Measurements from ENCODE around the gene MYO1C.
"Not testable (repeated sequence)": the region's sequence is repeated elsewhere in the genome, so short reads cannot be mapped to it uniquely, and the experiment has no call there.

Gene MYO1C

GRCh38 chr17:1420981-1421380 lies 71.5 kb downstream of the MYO1C start:
- Histone ChIP-seq H2AFZ (ENCODE audit: insufficient read depth, low read length, poor library complexity) (no peak overlapping the region), H3K27ac (ENCODE audit: low read depth, low read length) (no peak overlapping the region), H3K23ac (ENCODE audit: low read length) (no peak overlapping the region), H3K79me1 (ENCODE audit: low read length) (no peaks in the 10 kb centered on the region), H4K12ac (ENCODE audit: low read depth, low read length) (no peak overlapping the region), H2BK120ac (ENCODE audit: insufficient read depth, low read length, poor library complexity) (no peak overlapping the region), H3K36me3 (ENCODE audit: control insufficient read depth in 1 of 2, insufficient read depth in 2 of 2, low read length in 2 of 2) (peaks cover 22 to 43% of the 10 kb centered on the region in 2 experiments), H3K4me3 (ENCODE audit: low read depth, low read length) (no peak overlapping the region), H4K8ac (ENCODE audit: low read depth, low read length) (no peak overlapping the region), H3K4me2 (ENCODE audit: low read length) (no peak overlapping the region), H2BK12ac (ENCODE audit: low read length) (no peak overlapping the region), H3K27me3 (ENCODE audit: insufficient read depth, low read length) (no peaks in the 10 kb centered on the region), H3K9ac (ENCODE audit: low read length) (no peak overlapping the region), H3K9me3 (ENCODE audit: insufficient read depth, low read depth, low read length) (no peaks in the 10 kb centered on the region), H3K4me1 (ENCODE audit: control insufficient read depth in 1 of 2, insufficient read depth in 2 of 2, low read length in 2 of 2) (no peaks in the 10 kb centered on the region), H4K91ac (ENCODE audit: low read depth, low read length) (no peak overlapping the region), H3K18ac (ENCODE audit: low read length) (no peak overlapping the region), H2BK5ac (ENCODE audit: low read depth, low read length, poor library complexity) (no peak overlapping the region), H3K4ac (ENCODE audit: low read depth, low read length) (no peak overlapping the region), H3K14ac (ENCODE audit: low read length) (no peak overlapping the region), H3K79me2 (ENCODE audit: control insufficient read depth, insufficient read depth, low read length, poor library complexity) (peaks cover 2% of the 10 kb centered on the region), H2AK5ac (ENCODE audit: low read length) (no peak overlapping the region)
- WGBS (ENCODE audit: extremely low coverage, insufficient coverage, insufficient read length), result no CpG with 5 or more reads among the region's 2 CpGs
- no peak for DNase-seq

GRCh38 chr17:1420163-1420562 lies 72.3 kb downstream of the MYO1C start:
- H4K12ac ChIP-seq (ENCODE audit: low read depth, low read length), result no peak overlapping the region
- H3K9ac ChIP-seq (ENCODE audit: low read length), result no peak overlapping the region
- no peak overlapping the region for H2BK5ac ChIP-seq (ENCODE audit: low read depth, low read length, poor library complexity)
- no peaks in the 10 kb centered on the region for H3K9me3 ChIP-seq (ENCODE audit: insufficient read depth, low read depth, low read length)
- H3K27ac ChIP-seq (ENCODE audit: low read depth, low read length), result no peak overlapping the region
- H4K91ac ChIP-seq (ENCODE audit: low read depth, low read length), result no peak overlapping the region
- no peaks in the 10 kb centered on the region for H3K79me1 ChIP-seq (ENCODE audit: low read length)
- H3K27me3 ChIP-seq (ENCODE audit: insufficient read depth, low read length), result no peaks in the 10 kb centered on the region
- WGBS (ENCODE audit: extremely low coverage, insufficient coverage, insufficient read length), result no CpG with 5 or more reads among the region's 11 CpGs
- H3K4me3 ChIP-seq (ENCODE audit: low read depth, low read length), result no peak overlapping the region
- no peak for DNase-seq
- H3K36me3 ChIP-seq (ENCODE audit: control insufficient read depth in 1 of 2, insufficient read depth in 2 of 2, low read length in 2 of 2), result peaks cover 15 to 34% of the 10 kb centered on the region in 2 experiments
- H3K79me2 ChIP-seq (ENCODE audit: control insufficient read depth, insufficient read depth, low read length, poor library complexity), result no peaks in the 10 kb centered on the region
- H3K4me1 ChIP-seq (ENCODE audit: control insufficient read depth in 1 of 2, insufficient read depth in 2 of 2, low read length in 2 of 2), result no peaks in the 10 kb centered on the region
- H3K23ac ChIP-seq (ENCODE audit: low read length), result no peak overlapping the region
- H3K18ac ChIP-seq (ENCODE audit: low read length), result no peak overlapping the region
- H2BK12ac ChIP-seq (ENCODE audit: low read length), result no peak overlapping the region
- no peak overlapping the region for H2AFZ ChIP-seq (ENCODE audit: insufficient read depth, low read length, poor library complexity)
- H2AK5ac ChIP-seq (ENCODE audit: low read length), result no peak overlapping the region
- H4K8ac ChIP-seq (ENCODE audit: low read depth, low read length), result no peak overlapping the region
- H2BK120ac ChIP-seq (ENCODE audit: insufficient read depth, low read length, poor library complexity), result no peak overlapping the region
- H3K4ac ChIP-seq (ENCODE audit: low read depth, low read length), result no peak overlapping the region
- no peak overlapping the region for H3K14ac ChIP-seq (ENCODE audit: low read length)
- H3K4me2 ChIP-seq (ENCODE audit: low read length), result no peak overlapping the region

GRCh38 chr17:1418476-1418875 lies 74.0 kb downstream of the MYO1C start:
- not testable (repeated sequence) for H3K4me2 ChIP-seq (ENCODE audit: low read length); H3K9ac ChIP-seq (ENCODE audit: low read length); H4K12ac ChIP-seq (ENCODE audit: low read depth, low read length); H3K79me1 ChIP-seq (ENCODE audit: low read length); H3K27me3 ChIP-seq (ENCODE audit: insufficient read depth, low read length); H3K79me2 ChIP-seq (ENCODE audit: control insufficient read depth, insufficient read depth, low read length, poor library complexity); H3K4me1 ChIP-seq (ENCODE audit: control insufficient read depth in 1 of 2, insufficient read depth in 2 of 2, low read length in 2 of 2); DNase-seq; H3K14ac ChIP-seq (ENCODE audit: low read length); H2AFZ ChIP-seq (ENCODE audit: insufficient read depth, low read length, poor library complexity); H4K91ac ChIP-seq (ENCODE audit: low read depth, low read length); H2BK12ac ChIP-seq (ENCODE audit: low read length); H2BK120ac ChIP-seq (ENCODE audit: insufficient read depth, low read length, poor library complexity); H3K4ac ChIP-seq (ENCODE audit: low read depth, low read length); H2BK5ac ChIP-seq (ENCODE audit: low read depth, low read length, poor library complexity); H3K18ac ChIP-seq (ENCODE audit: low read length); H3K4me3 ChIP-seq (ENCODE audit: low read depth, low read length); H4K8ac ChIP-seq (ENCODE audit: low read depth, low read length); H3K9me3 ChIP-seq (ENCODE audit: insufficient read depth, low read depth, low read length); H3K23ac ChIP-seq (ENCODE audit: low read length); H3K27ac ChIP-seq (ENCODE audit: low read depth, low read length); H2AK5ac ChIP-seq (ENCODE audit: low read length)
- WGBS (ENCODE audit: extremely low coverage, insufficient coverage, insufficient read length), result no CpG with 5 or more reads among the region's 10 CpGs
- H3K36me3 ChIP-seq (ENCODE audit: control insufficient read depth in 1 of 2, insufficient read depth in 2 of 2, low read length in 2 of 2), result peaks cover 10 to 27% of the 10 kb centered on the region in 2 experiments

- WGBS (ENCODE audit: extremely low coverage, insufficient coverage, insufficient read length), result no CpG with 5 or more reads among the region's 5 CpGs
- no peak overlapping the region for H3K4ac ChIP-seq (ENCODE audit: low read depth, low read length)
- H3K4me3 ChIP-seq (ENCODE audit: low read depth, low read length), result no peak overlapping the region
- no peak overlapping the region for H2AK5ac ChIP-seq (ENCODE audit: low read length)
- H3K36me3 ChIP-seq (ENCODE audit: control insufficient read depth in 1 of 2, insufficient read depth in 2 of 2, low read length in 2 of 2), result peaks cover 8 to 13% of the 10 kb centered on the region in 2 experiments
- H4K12ac ChIP-seq (ENCODE audit: low read depth, low read length), result no peak overlapping the region
- H2BK5ac ChIP-seq (ENCODE audit: low read depth, low read length, poor library complexity), result no peak overlapping the region
- H2BK12ac ChIP-seq (ENCODE audit: low read length), result no peak overlapping the region
- peaks cover 2% of the 10 kb centered on the region for H3K9me3 ChIP-seq (ENCODE audit: insufficient read depth, low read depth, low read length)
- no peaks in the 10 kb centered on the region for H3K79me2 ChIP-seq (ENCODE audit: control insufficient read depth, insufficient read depth, low read length, poor library complexity)
- no peak overlapping the region for H3K27ac ChIP-seq (ENCODE audit: low read depth, low read length)
- H3K4me1 ChIP-seq (ENCODE audit: control insufficient read depth in 1 of 2, insufficient read depth in 2 of 2, low read length in 2 of 2), result no peaks in the 10 kb centered on the region
- no peaks in the 10 kb centered on the region for H3K79me1 ChIP-seq (ENCODE audit: low read length)
- no peak overlapping the region for H3K23ac ChIP-seq (ENCODE audit: low read length)
- no peak overlapping the region for H2BK120ac ChIP-seq (ENCODE audit: insufficient read depth, low read length, poor library complexity)
- no peak overlapping the region for H3K9ac ChIP-seq (ENCODE audit: low read length)
- no peak for DNase-seq
- H4K8ac ChIP-seq (ENCODE audit: low read depth, low read length), result no peak overlapping the region
- H3K4me2 ChIP-seq (ENCODE audit: low read length), result no peak overlapping the region
- H3K14ac ChIP-seq (ENCODE audit: low read length), result no peak overlapping the region
- no peak overlapping the region for H3K18ac ChIP-seq (ENCODE audit: low read length)
- H4K91ac ChIP-seq (ENCODE audit: low read depth, low read length), result no peak overlapping the region
- no peak overlapping the region for H2AFZ ChIP-seq (ENCODE audit: insufficient read depth, low read length, poor library complexity)
- H3K27me3 ChIP-seq (ENCODE audit: insufficient read depth, low read length), result no peaks in the 10 kb centered on the region
Observed at GRCh38 chr17:1416414-1416813, 76.1 kb downstream of the MYO1C start.
